HG03025 (cell line): ENCODE data around the gene CRABP1.

Experiments
- ATAC-seq: cut with Tn5 transposase; IDR thresholded peaks from one replicate; pipeline ENCODE4 v1.9.1; 2021; ENCODE audit warnings: mild to moderate bottlenecking, moderate library complexity; ENCODE audit not compliant: unreplicated experiment, low FRiP score

Gene CRABP1

GRCh38 chr15:78340231-78341056 is at the start of gene CRABP1:
TSS of gene CRABP1 (plus strand) at chr15:78340353. CDS start at chr15:78340429, 76 bp downstream.
- ATAC-seq, result no peak

- no peak for ATAC-seq
Observed at GRCh38 chr15:78291052-78291451, 49.1 kb upstream of the CRABP1 start.

- ATAC-seq, result no peak
Observed at GRCh38 chr15:78291698-78292097, 48.5 kb upstream of the CRABP1 start.

DNA sequence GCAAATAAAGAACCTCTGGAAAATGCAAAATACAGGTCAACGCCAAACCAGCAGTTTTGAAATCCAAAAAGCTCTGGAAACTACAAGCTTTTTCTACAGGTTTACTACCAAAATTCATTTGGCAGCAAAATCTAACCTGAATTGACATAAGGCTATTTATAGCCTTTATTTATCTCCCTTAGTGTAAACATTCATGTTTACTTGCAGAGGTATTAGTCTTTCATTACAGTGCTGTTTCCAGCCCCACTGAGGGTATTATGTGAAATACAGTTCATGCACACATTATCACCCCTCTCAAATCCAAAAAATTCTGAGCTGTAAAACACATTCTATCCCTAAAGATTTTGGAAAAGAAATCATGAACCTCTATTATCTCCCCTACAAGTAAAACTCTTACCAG is 47.9 kb upstream of the CRABP1 start:
- no peak for ATAC-seq

DNA sequence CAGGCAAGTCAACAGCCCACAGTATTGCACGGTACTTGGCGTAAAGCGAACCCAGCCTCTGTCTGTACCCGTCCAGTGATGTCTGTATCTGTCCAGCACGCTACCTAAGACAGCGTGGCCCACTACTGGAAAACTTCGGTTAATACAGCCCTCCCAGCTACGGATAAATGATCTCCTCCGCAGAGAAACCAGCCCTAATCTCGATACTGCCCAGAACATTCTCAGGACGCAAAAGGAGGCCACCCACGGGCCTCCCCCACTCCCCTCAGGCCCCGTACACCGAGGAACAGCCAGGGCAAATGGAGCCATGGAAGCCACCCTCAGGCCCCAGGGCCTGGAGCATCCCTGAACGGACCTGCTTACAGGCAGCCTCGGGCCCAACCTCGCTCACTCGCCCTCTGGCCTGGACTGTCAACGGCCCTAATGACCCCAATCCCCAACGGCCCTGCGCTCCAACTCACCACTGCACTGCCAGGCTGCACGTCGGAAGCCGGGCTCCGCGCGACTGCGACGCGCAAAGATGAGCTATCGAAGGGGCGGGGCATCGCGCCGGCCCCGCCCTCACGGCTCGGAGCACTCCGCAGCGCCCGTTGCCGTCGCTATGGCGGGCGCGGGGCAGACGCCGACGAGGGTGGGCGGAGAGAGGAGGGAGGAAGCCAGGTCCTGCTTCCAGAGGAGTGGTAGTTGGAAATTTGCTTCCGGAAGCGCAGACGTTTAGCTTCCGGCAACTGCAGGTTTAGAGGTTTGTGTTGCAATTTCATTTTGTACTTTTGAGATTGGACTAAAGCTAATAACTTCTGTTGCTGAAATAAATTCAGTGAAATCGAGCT is 40.8 kb upstream of the CRABP1 start, which contains the start of gene SKIC8:
TSS of gene SKIC8 (minus strand) at position 509 of the 830 bp plus-strand sequence. CDS start 3,923 bp downstream, outside the sequence.
- peak; percentile 85 for ATAC-seq

DNA sequence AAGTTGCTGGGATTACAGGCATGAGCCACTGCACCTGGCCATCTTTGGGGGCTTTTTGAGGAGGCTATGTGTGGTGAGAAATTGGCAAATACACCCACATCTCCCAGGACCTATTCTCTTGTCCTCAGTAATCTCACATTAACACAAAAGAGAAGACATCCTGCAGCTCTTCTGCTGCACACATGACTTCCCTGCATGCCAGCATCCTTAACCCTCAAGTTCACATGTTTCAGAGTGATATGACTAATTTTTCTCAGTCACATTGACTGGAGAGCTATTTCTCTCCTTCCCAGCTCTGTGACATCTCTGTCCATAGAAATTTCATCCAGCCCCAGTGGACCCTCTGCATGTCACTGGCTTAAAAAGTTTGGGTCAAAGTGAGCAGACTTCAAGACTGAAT is 38.8 kb upstream of the CRABP1 start:
- no peak for ATAC-seq

GRCh38 chr15:78301828-78302227 is 38.3 kb upstream of the CRABP1 start:
- no peak for ATAC-seq

GRCh38 chr15:78302579-78303312 is 37.4 kb upstream of the CRABP1 start:
- ATAC-seq, result no peak

- ATAC-seq, result no peak
Observed at GRCh38 chr15:78304216-78305066, 35.7 kb upstream of the CRABP1 start.

DNA sequence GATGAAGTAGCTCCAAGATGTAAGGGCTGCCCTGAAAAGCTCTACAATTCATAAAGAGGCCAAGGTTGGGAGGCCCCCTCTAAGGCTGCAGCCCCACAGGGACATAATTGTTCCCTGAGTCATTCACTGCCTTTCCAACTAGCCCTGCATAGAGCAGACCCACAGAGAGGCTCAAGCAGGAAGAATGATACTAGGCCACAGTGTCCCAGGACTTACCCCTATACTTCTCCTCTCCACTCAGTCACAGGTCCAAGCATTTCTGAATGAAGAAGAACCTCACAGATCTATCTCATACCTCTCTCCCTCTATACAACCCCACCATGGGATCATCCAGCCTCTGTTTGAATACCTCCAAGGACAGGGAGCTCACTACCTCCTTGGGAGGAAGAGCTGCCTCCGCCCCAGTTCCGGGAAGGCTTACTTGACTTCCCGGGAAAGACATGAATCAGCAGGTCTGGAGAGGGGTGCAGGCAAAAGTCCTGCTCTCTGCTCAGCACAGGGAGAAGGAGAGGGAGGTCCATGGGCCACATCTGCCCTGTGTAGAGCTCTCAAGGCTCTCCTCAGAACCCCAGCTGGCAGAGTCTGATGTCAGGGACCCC is 33.9 kb upstream of the CRABP1 start:
- no peak for ATAC-seq

- no peak for ATAC-seq
Observed at GRCh38 chr15:78307976-78308375, 32.2 kb upstream of the CRABP1 start.

- ATAC-seq, result no peak
Observed at GRCh38 chr15:78308422-78309032, 31.6 kb upstream of the CRABP1 start.

- ATAC-seq, result no peak
Observed at GRCh38 chr15:78311292-78311691, 28.9 kb upstream of the CRABP1 start.

DNA sequence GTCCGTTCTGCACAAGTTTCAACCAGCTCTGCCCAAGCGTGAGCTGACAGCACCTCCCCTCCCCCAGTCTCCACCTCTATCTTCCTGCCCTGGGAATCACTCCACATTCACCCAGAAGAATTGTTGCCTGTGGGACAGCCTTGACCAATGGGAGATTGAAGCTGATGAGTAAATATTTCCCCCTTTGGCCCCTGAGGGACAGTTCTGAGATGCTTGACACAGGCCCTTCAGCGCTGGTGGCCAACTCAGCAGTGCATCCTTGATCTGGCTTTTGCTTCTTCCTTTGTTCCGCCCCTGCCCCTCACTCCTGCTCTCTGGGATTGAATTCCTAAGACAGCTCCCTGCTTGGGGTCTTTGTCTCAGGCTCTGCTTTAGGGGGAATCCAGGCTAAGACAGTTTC is 27.6 kb upstream of the CRABP1 start:
- no peak for ATAC-seq

DNA sequence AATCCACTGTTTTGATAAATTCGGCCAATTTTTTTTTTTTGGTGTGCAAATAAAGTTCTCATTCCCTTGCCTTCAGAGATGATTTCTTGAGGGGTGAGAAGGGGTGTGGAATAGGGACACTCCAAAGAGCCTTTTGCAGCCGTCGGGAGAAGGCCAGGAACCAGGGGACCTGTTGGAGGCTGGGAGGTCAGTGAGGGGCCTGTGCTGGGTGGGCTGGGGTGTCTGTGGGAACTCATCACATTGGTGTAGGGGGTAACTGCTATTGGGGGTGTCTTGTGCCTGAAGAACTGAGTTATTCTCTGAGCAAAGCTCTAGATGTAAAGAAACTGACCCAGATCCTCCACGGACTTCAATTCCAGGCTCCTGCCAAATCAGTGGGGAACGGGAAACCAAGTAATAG is 27.2 kb upstream of the CRABP1 start:
- ATAC-seq, result no peak

DNA sequence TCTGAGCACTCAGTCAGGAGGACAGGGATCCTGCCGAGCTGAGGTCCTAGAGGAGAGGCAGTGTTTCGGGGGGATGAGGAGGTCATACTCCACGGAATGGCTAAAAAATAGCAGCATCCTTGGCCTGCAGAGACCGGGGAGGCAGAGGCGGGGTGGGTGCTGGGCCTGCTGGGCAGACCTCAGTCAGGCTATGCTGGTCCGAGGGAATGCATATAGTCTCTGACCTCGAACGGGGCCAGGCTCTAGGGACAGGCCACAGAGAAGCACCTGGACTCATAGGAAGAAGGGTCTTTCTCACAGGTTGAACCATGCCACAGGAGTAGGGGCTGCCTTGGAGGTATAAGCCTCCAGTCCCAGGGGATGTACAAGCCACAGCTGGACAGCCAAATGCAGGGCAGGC is 26.8 kb upstream of the CRABP1 start:
- ATAC-seq, result no peak

DNA sequence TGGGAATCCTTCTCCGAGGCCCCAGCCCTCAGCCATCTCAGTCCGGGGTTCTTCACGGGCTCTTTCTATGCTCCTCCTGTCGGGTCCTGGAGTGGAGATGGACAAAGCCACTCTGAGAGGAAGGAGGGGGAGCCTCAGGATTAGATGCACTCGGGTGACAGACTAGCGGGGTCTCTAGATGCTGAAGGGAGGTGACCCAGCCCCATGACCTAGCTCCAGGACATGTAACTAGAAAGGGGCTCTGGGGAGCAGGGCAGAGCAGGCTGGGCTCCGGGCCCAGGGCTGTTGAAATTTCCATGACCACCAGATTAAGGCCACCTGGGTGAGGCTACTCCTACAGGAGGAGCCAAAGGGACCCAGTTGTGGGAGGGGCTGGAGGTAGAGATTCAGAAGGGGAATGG is 26.0 kb upstream of the CRABP1 start:
- no peak for ATAC-seq

DNA sequence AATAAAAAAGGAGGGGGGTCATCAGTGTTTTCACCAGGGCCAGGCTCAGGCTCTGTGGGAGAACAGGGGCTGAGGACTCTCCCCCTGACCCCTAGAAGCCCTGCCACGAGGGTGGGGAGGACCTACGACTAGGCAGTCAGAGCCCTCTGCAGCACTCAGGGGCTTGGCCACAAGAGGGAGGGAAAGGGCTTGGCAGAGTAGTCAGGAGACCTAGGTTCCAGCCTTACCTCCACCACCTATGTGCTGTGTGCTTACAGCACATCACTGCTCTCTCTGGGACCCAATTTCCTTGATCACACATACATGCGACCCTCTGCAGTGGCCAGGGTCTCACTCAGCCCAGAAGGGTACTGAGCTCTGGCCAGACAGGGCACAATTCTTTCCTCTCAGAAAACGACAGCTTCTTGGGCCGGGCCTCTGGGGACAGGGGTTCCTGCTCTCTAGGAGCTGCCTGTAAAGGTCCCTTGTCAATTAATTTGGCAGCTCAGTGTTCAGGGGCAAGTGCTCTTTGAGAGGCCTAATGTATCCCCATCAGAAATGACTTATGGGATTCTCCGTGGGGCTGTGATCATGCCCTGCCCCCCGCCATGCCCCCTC is 24.4 kb upstream of the CRABP1 start:
- ATAC-seq, result no peak
